ENCODE results near the gene PSMB3.

Gene PSMB3

GRCh38 chr17:38732376-38733281 is 19.9 kb upstream of the PSMB3 start:
- H3K27me3 ChIP-seq (ENCODE audit: insufficient read depth, poor library complexity, severe bottlenecking), result no peaks in the 10 kb centered on the region
- no peak for DNase-seq (ENCODE audit: low read depth in 1 of 2, low spot score in 1 of 2)
- TF ChIP-seq GABPA (IDR thresholded peaks at IDR 0.05; ENCODE audit: low read depth), result no peak
- TF ChIP-seq POLR2AphosphoS5 (IDR thresholded peaks at IDR 0.05; ENCODE audit: low read depth), result no peak
- no peak for TF ChIP-seq SPI1 (IDR thresholded peaks at IDR 0.05; ENCODE audit: borderline replicate concordance, low read depth)
- TF ChIP-seq REST (IDR thresholded peaks at IDR 0.05; ENCODE audit: insufficient replicate concordance, low read depth), result no peak
- TF ChIP-seq, protein P1, sequence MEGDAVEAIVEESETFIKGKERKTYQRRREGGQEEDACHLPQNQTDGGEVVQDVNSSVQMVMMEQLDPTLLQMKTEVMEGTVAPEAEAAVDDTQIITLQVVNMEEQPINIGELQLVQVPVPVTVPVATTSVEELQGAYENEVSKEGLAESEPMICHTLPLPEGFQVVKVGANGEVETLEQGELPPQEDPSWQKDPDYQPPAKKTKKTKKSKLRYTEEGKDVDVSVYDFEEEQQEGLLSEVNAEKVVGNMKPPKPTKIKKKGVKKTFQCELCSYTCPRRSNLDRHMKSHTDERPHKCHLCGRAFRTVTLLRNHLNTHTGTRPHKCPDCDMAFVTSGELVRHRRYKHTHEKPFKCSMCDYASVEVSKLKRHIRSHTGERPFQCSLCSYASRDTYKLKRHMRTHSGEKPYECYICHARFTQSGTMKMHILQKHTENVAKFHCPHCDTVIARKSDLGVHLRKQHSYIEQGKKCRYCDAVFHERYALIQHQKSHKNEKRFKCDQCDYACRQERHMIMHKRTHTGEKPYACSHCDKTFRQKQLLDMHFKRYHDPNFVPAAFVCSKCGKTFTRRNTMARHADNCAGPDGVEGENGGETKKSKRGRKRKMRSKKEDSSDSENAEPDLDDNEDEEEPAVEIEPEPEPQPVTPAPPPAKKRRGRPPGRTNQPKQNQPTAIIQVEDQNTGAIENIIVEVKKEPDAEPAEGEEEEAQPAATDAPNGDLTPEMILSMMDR (IDR thresholded peaks at IDR 0.05; ENCODE audit: insufficient read depth, low read length), result no peak
- no peak overlapping the region for H3K4me3 ChIP-seq (replicated peaks; ENCODE audit: insufficient read depth, low read length)
- no peak overlapping the region for H3K27ac ChIP-seq (replicated peaks)

- TF ChIP-seq, protein P1 (IDR thresholded peaks at IDR 0.05; ENCODE audit: insufficient read depth, low read length), result no peak
- no peak for TF ChIP-seq POLR2AphosphoS5 (IDR thresholded peaks at IDR 0.05; ENCODE audit: low read depth)
- TF ChIP-seq SPI1 (IDR thresholded peaks at IDR 0.05; ENCODE audit: borderline replicate concordance, low read depth), result no peak
- TF ChIP-seq REST (IDR thresholded peaks at IDR 0.05; ENCODE audit: insufficient replicate concordance, low read depth), result no peak
- no peak for DNase-seq (ENCODE audit: low read depth in 1 of 2, low spot score in 1 of 2)
- Histone ChIP-seq H3K27ac (replicated peaks) (no peak overlapping the region), H3K27me3 (ENCODE audit: insufficient read depth, poor library complexity, severe bottlenecking) (no peaks in the 10 kb centered on the region), H3K4me3 (replicated peaks; ENCODE audit: insufficient read depth, low read length) (no peak overlapping the region)
These were observed 19.1 kb upstream of the PSMB3 start for GRCh38 chr17:38733282-38733981.

- no peak overlapping the region for H3K4me3 ChIP-seq (replicated peaks; ENCODE audit: insufficient read depth, low read length)
- TF ChIP-seq, protein P1 (IDR thresholded peaks at IDR 0.05; ENCODE audit: insufficient read depth, low read length), result peak; percentile 5
- TF ChIP-seq POLR2AphosphoS5 (IDR thresholded peaks at IDR 0.05; ENCODE audit: low read depth) (no peak), REST (IDR thresholded peaks at IDR 0.05; ENCODE audit: insufficient replicate concordance, low read depth) (no peak), SPI1 (IDR thresholded peaks at IDR 0.05; ENCODE audit: borderline replicate concordance, low read depth) (no peak), GABPA (IDR thresholded peaks at IDR 0.05; ENCODE audit: low read depth) (no peak)
- no peak for DNase-seq (ENCODE audit: low read depth in 1 of 2, low spot score in 1 of 2)
- H3K27ac ChIP-seq (replicated peaks), result no peak overlapping the region
- no peaks in the 10 kb centered on the region for H3K27me3 ChIP-seq (ENCODE audit: insufficient read depth, poor library complexity, severe bottlenecking)
These were observed 18.3 kb upstream of the PSMB3 start for GRCh38 chr17:38733982-38734973.
